Activated CD4-positive, alpha-beta T cell treated with anti-CD3 and anti-CD28 coated beads for 1 hour (primary cell): Measurements from ENCODE around the gene FOXP1.

Experiments used
- DNase-seq: peaks from one replicate; pipeline ENCODE4 v3.0.0-alpha.2; 2020

FOXP1 gene

DNA sequence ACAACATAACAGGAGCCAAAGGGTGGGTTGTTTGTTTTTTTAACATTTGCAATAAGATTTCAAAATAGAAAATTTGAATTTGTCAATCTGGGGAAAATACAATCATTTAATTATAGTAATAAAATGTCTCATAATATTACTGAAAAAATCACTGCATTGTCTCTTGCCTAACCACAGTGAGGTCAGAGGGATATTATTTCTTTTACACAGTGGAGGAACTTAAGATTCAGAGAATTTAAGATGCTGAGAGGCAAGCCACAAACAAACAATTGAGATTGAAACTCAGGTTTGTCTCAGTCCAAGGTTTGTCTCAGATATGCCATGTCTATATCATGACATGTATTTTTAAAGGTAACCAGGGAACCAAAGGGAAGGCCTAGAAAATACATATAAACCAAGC lies 428.7 kb downstream of the FOXP1 start:
- no peak for DNase-seq

DNA sequence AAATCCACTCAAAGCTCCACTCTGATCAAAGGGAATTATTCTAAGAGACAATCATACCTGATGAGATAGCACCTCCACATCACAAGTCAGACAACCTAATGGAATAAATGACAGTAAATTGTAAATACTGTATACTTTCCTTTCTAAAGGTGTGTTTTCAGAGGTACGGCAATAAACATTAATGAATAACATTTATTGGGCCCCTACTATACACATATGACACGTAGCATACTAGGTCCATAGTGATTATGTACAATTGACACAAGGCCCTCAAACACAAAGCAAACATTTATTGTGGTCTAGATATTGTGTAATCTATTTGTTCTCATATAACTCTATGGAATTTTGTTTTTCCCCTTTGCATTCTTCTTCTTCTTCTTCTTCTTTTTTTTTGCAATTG lies 429.8 kb downstream of the FOXP1 start:
- DNase-seq, result no peak

DNA sequence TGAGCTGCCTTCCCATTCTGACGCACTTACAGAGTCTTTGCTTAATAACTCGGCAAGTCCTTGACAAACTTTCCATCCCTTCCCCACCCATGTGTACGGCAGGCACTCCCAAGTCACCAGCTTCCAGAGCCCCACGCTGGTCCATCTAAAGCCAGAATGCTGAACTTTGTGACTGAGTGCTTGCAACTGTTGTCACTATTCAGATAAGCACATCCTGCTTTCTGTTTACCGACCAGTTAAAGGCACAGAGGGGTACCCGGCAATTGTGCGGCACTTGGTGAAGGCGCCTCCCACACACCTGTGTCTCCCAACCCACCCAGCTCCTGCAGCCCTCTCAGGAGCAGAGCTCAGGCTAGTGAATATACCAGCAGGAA lies 430.6 kb downstream of the FOXP1 start:
- no peak for DNase-seq

DNA sequence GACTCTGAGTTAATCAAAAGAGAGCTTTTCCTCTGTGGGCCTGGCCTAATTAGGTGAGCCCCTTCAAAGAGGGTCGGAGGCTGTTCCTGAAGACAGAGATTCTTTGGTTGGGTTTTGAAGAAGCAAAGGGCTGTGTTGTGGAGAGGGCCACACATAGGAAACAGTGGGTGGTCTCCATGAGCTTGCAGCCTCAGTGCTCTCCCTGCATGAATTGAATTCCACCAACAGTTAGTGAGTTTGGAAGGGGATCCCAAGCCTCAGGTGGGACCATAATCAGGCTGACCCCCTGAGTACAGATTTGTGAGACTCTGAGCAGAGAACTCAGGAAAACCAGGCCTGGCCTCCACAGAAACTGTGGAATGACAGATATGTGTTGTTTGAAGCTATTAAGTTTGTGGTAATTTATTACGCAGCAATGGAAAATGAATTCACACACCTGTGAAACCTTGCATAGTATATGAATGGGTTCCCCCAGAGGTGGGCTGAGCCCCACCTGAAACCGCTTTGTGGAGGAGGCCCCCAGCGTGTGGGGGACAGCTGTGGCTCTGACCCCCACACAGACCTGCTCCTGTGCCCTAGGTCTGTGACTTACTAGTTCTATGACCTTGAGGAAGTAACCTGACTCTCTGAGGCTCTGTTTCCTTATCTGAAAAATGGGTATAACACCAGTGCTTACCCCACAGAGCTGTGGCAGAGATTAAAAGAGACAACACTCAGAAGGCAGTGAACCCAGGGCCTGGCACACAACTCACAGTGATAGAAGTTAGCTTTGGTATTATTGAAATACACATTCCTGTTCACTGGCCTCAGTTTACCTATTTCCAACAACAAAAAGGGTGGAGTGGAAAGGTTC lies 431.3 kb downstream of the FOXP1 start:
- DNase-seq, result no peak

DNA sequence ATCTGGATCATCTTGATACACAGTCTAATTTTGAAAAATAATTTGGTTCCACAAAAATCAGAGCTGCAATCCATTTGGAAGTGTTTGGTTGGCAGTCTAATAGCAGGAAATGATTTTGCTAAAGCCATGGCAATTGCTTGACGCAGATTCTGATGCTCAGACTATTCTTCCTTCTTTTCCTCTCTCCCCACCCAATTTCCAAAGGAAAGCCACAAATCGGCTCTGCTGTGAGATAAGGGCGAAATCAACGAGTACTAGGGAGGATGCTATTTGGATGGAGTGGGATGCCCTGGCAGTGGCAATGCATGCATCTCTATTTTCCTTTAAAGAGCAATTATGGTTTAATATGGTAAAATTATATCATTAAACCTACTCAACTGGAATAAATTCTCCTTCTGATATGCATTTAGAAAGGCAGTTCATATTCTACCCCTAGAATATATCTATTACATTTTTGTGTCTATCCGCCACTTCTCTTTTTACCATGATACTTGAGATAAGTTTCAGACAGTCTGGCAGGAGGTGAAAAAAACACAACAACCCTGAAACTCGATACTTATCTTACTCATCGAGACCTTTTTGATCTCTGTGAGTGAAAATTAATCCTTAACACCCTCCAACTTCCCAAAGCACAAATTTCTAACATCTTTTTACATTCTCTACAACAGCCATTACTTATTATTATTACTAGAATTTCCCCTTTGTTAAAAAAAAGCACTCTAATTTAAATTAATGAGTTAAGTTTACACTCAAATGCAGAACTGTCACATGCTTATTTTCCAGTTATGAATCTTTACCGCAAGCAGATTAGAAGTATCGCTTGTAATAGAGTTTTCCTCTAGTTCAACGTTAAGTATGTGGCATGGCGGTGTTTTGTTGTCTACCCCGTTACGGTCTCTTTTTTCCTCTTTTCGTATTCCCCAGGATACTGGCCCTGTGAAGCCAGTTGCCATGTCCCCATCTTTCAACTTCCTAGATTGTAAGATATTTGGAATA lies 433.3 kb downstream of the FOXP1 start:
- DNase-seq, result no peak

DNA sequence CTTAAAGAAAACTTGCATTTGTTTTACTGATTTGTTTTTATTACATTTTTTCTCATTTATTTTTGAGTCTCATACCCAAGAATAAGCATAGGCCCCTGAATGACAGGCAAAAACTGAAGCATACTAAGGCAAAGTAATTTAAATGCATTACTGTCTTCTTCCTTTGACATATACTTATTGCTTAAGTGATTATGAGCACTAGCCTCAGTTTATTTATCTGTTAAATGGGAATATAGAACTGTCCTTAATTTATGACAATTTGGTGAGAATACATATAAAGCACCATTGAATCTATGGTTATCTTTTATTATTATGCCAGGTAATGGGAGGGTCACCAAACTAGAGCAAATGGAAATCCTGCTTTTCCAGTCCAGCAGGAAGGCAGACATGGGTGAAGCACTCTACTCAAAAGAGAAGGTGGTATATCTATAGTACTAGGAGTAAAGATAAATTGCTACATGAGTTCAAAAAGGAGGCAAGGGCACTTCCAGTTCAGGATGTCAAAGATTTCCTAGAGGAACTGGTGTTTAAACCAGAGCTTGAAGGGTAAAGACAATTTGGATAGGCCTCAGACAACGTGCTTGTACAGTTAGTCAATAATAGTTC lies 435.0 kb downstream of the FOXP1 start:
- no peak for DNase-seq

DNA sequence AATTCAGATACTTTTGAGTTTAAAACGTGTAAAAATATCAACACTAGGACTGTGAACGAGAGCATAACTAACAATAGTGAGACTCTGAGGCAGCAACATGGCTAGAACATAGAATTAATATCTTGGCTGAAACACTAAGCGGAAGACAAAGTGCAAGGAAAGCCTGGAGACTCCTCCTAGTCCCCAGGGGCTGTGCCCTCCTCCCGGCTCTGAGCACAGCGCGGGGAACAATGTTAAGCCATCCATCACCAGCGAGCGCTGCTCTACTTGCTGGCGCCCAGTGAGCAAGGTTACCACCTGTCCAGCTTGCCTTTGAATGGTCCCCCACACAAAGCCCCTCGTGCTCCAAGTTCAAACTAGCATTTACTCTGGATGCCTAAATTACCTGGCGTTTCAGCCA lies 436.9 kb downstream of the FOXP1 start:
- no peak for DNase-seq

DNA sequence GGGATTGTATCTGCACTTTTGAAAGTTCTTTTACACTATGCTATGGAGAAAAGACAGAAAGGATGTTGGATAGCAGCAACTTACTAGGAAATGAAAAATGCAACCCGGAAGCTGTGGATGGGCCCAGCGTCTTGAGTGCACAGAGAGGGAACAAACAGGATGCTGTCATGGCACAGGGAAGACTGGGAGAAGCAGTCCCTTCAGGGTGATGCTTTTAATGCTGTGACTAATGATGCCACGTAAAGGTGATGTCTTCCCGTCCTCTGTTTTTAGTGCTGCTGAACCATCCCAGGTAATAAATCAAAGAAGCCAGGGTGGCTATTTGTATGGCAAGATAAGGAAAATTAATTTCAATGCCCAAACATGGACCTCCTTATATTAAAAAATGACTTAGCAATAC lies 437.6 kb downstream of the FOXP1 start:
- no peak for DNase-seq

DNA sequence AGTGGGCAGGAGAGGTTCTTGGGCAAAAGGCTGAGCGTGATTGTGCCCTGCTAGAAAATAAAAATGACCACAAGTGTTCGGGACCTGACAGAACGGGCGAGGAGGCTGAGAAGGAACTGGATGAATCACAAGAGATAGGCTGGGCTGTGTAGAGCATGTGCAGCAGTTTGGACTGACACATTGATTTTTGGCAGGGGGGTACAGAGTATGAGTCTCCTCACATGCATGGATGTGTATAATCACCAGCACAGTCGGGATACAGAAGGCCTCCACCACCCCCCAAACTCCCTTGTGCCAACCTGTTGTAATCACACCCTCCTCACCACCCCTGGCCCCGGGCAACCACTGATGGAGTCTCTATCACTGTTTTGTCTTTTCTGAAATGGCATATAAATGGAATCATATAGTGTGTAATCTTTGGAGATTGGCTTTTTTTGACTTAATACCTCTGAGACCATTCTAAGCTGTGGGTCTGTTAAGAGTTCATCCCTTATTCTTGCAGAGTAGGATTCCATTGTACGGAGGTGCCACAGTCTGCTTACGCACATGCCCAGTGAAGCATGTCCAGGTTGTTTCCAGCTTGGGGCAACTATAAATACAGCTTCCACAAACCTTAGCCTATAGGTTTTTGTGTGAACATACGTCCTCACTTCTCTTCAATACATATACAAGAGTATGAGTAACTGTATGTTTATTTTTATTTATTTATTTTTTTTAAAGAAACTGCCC lies 438.8 kb downstream of the FOXP1 start:
- no peak for DNase-seq

DNA sequence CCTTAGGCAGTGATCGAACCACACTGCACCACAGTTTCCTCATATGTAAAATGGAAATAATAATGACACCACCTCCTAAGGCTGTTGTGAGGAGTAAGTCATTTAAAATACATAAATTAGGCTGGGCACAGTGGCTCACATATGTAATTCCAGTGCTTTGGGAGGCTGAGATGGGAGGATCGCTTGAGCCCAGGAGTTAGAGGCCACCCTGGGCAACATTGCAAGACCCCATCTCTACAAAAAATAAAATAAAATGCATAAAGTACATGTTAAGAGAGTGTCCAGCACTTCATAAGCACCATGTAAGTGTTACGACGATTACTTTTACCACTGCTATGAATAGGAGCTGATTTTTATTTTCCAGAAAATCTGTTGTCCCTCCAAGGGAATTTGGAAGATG lies 440.0 kb downstream of the FOXP1 start:
- DNase-seq, result no peak

DNA sequence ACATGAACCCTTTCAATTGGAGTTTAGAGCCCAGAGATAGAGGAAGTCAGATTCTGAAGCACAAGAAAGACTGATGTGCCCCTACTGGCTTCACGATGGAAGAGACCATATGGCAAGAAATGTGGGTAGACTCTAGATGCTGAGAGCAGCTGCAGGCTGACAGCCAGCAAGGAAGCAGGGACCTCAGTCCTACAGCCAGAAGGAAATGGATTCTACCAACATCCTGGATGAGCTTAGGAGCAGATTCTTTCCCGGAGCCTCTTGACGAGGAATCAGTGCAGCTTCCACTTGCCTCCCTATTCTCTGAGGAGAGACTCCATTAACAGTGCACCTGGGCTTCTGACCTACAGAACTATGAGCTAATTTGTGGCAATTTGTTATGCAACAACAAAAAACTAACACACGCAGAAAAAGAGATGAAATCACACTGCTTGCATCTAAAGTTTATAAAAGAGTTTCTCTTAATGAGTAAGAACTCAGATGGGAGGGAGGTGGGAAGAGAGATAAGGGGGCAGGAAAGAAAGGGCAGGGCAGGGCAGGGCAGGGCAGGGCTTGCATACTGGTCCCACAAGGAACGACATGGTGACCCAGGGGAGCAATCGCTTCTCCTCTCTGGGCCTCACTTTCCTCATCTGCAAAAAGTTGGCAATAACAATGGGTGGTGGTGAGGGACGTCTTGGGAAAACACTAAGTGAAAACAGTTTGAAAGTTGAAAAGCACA lies 440.9 kb downstream of the FOXP1 start:
- DNase-seq, result no peak

DNA sequence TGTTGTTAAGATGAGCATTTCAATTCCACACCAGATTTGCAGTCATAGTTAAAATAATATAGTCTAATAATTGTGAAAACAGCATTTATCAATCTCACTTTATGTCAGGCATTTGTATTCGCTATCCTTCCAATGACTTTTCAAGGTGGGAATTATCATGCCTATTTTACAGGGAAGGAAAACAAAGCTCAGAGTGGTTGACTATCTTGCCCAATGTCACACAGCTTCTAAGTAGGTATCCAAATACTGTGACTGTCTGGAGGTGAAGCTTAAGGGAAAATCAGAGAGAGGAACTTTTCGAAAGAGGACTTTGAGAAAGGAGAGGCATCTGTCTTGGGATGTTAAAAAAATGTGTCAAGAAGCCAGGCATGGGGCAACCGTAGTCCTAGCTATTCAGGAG lies 443.1 kb downstream of the FOXP1 start:
- no peak for DNase-seq

DNA sequence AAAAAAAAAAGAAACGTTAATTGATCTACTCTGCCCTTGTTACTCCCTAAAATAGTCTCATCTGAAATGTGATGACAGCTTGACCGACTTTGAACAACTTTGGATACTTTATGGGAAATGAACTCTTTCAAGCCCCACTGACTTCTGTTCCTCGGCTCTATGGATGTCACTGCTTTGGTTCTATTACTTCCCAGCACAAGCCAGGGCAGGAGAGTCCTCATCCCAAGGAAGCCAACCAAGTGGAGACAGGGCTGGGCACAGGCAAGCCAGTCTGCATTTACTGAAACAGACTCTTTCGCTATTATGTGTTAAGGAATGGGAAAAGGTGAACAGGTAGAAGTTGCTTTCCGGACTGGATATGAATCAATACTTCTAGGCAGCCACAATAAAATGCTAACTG lies 444.0 kb downstream of the FOXP1 start:
- no peak for DNase-seq

DNA sequence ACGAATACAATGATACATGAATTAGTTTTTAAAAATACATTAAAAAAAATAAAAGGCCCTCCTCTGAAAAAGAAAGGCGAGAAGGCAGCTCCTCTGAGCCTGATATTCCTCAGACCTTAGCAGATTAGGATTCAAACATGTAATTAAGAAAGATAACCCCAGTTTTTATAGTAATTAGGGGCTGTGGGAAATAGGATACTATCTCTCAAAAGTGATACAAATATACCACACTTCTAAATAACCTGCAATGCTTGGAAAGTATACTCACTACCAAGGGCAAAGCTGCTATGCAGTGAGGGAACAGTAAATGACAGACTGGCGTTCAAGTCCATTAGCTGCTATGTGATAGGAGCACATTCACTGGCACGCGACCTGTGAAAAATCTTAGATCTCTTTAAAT lies 445.1 kb downstream of the FOXP1 start:
- DNase-seq, result no peak

DNA sequence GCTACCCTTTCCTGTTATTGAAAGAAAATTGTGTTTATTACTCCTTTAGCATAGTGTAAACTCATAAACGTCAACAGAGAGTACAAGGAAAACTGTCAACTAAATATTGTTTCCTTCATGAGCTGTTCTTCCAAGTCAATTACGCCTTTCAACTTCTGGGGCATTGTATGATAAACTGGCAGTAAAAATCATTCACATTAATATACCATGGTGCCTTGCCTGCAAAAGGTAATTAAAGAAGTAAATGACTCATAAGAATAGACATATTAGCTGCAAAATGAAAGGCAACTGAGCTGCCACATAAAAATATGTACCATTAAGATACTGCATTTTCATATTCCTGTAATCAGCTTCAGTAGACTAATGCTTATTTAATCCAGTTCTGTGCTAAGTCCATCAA lies 447.3 kb downstream of the FOXP1 start:
- no peak for DNase-seq

DNA sequence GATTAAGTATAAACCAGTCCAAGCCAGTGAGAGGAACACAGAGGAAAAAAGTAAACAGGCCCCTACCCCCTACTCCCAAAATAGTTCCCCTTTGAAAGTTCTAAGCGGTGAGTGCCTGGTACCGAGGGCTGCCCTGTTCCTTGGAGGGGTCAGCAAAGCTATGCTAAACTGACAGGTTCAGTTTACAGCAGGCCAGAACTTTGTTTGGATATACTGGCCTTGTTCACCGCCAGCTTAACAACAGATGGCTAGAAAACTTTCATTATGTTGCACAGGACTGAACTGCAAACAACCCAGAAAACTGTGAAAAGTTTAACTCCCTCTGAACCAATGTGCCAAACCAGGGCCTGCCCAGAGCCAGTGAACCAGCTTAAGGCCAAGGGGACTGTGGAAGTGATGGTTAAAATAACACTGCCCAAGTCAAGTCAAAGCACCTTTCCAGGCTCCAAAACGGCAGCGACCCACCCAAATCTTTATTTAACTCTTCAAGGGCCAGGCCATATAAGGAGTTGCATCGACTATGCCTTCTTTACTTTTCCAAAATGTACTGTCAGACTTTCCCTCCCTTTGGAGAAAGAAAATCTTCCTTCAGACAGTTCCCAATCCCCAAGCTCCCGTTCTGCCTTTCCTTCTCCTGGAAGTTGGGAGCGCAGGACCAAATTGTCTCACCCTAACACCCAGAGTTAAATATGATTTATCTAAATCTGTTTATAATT lies 448.0 kb downstream of the FOXP1 start:
- no peak for DNase-seq

DNA sequence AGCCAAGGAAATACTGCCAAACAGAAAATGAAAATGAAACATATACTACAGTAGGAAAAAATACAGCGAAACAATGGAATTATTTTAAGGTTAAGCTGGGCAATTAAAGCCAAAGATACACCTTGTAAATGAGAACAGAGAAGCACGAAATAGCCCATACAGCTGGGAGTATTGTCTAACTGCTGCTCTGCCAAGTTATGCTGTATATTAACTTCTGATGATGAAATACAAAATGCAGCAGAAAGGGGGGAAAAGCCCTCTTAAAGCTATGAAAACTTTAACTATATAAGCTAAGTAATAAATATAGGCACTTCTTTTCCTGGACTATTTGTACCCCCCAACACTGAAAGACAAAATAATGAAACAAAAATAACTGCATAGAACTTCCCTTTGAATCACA lies 449.0 kb downstream of the FOXP1 start:
- no peak for DNase-seq

DNA sequence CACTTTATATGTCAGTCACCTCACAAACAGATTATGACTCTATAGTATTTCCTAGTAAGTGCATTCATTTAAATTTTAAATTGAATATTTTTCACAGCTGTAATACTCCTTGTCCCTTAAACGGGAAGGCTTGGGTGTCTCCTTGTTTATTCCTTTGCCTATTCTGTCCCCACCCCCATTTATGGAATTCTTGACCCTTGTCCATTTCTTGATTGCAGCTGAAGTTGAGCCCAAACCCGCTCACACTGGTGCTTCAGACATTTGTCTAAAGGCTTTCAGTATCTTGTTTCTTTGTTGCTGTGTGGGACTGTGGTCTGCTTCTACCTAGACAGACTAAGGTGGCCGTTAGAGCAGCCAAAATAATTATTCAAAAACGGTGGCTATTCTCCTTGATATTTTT lies 449.7 kb downstream of the FOXP1 start:
- no peak for DNase-seq

DNA sequence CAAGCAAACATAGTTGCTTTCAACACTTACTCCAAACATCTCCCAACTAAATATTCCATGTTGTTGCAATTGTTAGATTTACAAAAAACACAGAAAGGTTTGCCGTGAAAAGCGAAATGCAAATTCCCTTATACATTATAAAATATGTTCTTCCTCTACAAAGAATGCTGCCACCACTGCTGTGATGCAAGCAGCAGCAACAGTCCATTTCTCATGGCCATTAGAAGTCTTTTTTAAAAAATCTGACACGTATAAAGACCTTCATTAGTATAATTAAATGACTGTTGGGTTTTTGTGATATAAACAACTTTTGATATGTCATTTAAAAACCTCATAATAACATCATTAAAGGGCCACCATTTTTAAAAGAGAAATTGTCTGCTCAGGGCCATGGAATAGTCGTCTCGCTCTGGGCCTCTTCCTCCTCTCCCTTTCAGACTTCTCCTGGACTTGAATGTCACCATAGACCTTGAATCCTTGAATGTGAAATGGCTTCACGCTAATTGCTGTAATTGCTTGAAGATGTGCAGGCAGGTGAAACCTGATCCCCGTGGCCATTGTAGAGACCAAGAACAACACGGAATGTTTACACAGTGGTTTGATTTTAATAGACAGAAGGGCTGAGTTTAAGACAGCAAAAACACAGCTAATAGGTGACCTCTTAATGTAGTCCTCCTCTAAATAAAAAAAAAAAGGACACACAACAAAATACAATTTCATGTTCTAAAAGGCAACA lies 450.4 kb downstream of the FOXP1 start:
- DNase-seq, result no peak

DNA sequence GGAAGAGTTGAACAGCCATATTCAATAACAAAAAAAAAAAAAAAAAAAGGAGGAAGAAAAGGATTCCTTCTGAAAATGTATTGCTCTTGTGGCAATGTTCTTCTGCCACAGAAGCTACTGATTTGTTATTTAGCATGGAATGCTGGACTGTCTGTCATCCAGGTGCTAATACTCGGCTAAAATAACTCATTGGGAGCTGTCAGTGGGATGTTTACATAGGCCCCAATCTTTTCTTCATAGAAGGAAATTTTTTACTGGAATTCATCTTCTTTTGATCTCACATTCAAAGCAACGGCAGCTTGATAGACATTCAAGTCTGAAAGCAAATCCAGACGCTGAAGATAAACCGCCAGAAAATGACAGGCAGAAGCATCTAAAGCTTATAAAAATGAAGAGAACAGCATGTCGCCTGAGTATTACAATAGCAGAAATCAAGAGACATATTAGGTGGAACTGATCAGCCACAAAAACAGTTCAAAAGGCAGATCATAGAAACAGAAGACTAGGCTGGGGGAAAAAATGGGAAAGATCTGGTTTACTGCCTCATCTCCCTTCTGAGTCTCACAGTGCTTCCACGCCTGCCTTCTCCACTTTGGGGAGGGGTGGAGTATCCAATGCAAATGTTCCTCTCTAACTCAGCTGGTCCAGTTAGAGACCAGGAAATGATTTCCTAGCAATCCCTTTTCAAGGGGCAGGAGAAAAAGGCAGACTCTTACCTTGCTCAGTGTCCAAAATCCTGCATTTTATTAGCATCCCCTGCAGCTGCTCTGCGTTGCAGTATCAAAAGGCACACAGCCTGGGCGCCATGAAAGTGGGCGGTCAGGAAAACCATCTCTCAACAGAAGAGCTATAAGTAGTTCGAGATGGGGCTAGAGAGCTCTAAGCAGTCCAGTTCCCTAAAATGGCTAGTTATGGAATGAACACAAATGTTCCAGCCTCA lies 451.9 kb downstream of the FOXP1 start:
- DNase-seq, result no peak
